Measurements from ENCODE around the gene OSGIN1.

OSGIN1 gene

DNA sequence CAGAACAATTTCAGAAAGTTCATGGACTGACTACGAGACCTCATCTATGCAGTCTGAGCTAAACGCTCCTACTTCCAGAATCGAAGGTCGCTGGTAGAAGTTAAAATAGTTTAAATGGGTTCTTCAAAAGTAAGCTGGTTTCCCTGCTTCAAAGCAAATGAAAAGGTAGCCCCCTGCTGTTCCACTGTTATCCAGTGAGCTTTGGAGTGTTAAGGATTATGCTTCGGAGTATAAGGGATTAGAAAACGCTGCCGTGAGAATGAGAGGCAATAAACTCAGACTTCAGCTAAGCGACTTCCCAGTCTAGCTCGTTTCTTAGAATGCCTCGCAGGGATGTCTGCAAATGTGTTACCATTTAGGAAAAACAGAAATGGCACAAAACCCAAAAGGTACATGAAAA lies 41.8 kb upstream of the OSGIN1 start:
- no peak for TF ChIP-seq CTCF (conservative IDR thresholded peaks at IDR 0.05; ENCODE audit: low read depth, low read length)
- no peak for DNase-seq (ENCODE audit: low read depth)
- H3K4me3 ChIP-seq (ENCODE audit: low read depth, low read length), result no peak overlapping the region

GRCh38 chr16:83912519-83913244 lies 40.4 kb upstream of the OSGIN1 start:
- no peak overlapping the region for H3K4me3 ChIP-seq (ENCODE audit: low read depth, low read length)
- no peak for DNase-seq (ENCODE audit: low read depth)
- TF ChIP-seq CTCF (conservative IDR thresholded peaks at IDR 0.05; ENCODE audit: low read depth, low read length), result no peak

DNA sequence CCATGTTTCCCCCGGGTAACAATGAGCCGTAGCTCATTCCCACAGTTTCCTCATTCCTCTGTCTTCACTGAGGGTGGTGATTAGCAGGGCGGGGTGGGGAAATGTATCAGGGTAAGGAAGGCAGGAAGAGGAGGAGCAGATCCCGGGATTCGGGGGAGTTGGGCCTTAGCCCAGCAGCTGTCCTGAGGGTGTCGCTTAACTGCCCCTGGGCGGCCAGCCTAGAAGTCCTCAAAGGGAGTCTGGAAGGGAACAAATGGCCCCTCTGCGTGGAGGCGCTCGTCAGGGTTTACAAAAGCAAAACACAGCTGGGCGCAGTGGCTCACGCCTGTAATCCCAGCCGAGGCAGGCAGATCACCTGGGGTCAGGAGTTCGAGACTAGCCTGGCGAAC lies 39.8 kb upstream of the OSGIN1 start:
- H3K4me3 ChIP-seq (ENCODE audit: low read depth, low read length), result no peak overlapping the region
- no peak for TF ChIP-seq CTCF (conservative IDR thresholded peaks at IDR 0.05; ENCODE audit: low read depth, low read length)
- DNase-seq (ENCODE audit: low read depth), result no peak

GRCh38 chr16:83914091-83914710 lies 38.8 kb upstream of the OSGIN1 start:
- no peak for TF ChIP-seq CTCF (conservative IDR thresholded peaks at IDR 0.05; ENCODE audit: low read depth, low read length)
- no peak overlapping the region for H3K4me3 ChIP-seq (ENCODE audit: low read depth, low read length)
- DNase-seq (ENCODE audit: low read depth), result no peak

- no peak for DNase-seq (ENCODE audit: low read depth)
- no peak for TF ChIP-seq CTCF (conservative IDR thresholded peaks at IDR 0.05; ENCODE audit: low read depth, low read length)
- no peak overlapping the region for H3K4me3 ChIP-seq (ENCODE audit: low read depth, low read length)
Observed at GRCh38 chr16:83915081-83915480, 38.0 kb upstream of the OSGIN1 start.

DNA sequence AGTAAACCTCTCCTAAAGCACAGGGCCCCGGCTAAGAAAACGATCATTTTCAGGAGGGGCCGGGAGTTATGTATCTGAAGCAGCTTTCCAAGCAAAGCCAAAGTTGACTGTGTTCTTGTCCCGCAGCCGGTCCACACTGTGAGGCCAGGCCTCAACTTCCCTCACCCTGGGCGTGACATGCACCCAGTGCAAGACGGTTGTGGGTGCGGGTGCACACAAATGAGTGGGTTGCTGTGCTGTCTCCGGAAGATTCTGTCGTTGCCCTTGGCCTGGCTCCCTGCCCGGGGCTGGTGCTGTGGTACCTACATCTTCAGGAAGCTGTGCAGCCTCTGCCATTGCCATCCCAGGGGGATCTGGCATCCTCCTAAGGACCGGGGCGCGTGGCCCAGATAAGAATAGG lies 37.5 kb upstream of the OSGIN1 start:
- DNase-seq (ENCODE audit: low read depth), result no peak
- no peak overlapping the region for H3K4me3 ChIP-seq (ENCODE audit: low read depth, low read length)
- no peak for TF ChIP-seq CTCF (conservative IDR thresholded peaks at IDR 0.05; ENCODE audit: low read depth, low read length)

Data from choroid plexus epithelial cell (primary cell).